ENCODE measurements around the gene ALOX5.
"Not testable (repeated sequence)": the region's sequence is repeated elsewhere in the genome, so short reads cannot be mapped to it uniquely, and the experiment has no call there.

Gene ALOX5

GRCh38 chr10:45408421-45409319 is 34.7 kb downstream of the ALOX5 start:
- DNase-seq, result no peak

- not testable (repeated sequence) for DNase-seq
These were observed 35.3 kb downstream of the ALOX5 start for GRCh38 chr10:45409347-45409746.

GRCh38 chr10:45409782-45410181 is 35.8 kb downstream of the ALOX5 start:
- no peak for DNase-seq

GRCh38 chr10:45410489-45410806 is 36.4 kb downstream of the ALOX5 start:
- no peak for DNase-seq

- no peak for DNase-seq
These were observed 37.0 kb downstream of the ALOX5 start for GRCh38 chr10:45410807-45411606.

GRCh38 chr10:45411607-45411940 is 37.6 kb downstream of the ALOX5 start:
- DNase-seq, result no peak

- DNase-seq, result not testable (repeated sequence)
These were observed 41.0 kb downstream of the ALOX5 start for GRCh38 chr10:45415062-45415461.

GRCh38 chr10:45416603-45417002 is 42.6 kb downstream of the ALOX5 start:
- no peak for DNase-seq

- no peak for DNase-seq
These were observed 43.7 kb downstream of the ALOX5 start for GRCh38 chr10:45417746-45418145.

- no peak for DNase-seq
These were observed 44.4 kb downstream of the ALOX5 start for GRCh38 chr10:45418417-45418848.

- peak; percentile 64 for DNase-seq
These were observed 45.0 kb downstream of the ALOX5 start for GRCh38 chr10:45418849-45419675.

- no peak for DNase-seq
These were observed 45.6 kb downstream of the ALOX5 start for GRCh38 chr10:45419676-45420025.

- DNase-seq, result peak; percentile 71
These were observed 46.6 kb downstream of the ALOX5 start for GRCh38 chr10:45420453-45421192.

GRCh38 chr10:45421221-45422097 is 47.4 kb downstream of the ALOX5 start:
- DNase-seq, result peak; percentile 22

- no peak for DNase-seq
These were observed 48.3 kb downstream of the ALOX5 start for GRCh38 chr10:45422207-45422865.

GRCh38 chr10:45422866-45423659 is 49.0 kb downstream of the ALOX5 start:
- no peak for DNase-seq

GRCh38 chr10:45423976-45424499 is 50.0 kb downstream of the ALOX5 start:
- DNase-seq, result no peak

GRCh38 chr10:45424668-45425404 is 50.8 kb downstream of the ALOX5 start:
- DNase-seq, result no peak
